NT2/D1 (cell line): ENCODE results near the gene RNASE8.

Experiments used
- DNase-seq: peaks from one replicate; pipeline ENCODE4 v3.0.0-alpha.2; 2011; ENCODE audit warnings: low read depth, low spot score
- H3K27me3 ChIP-seq: 2 replicates; pipeline ENCODE4 v1.6.0; 2011; ENCODE audit warnings: mild to moderate bottlenecking; ENCODE audit not compliant: insufficient read length, insufficient read depth
- H3K36me3 ChIP-seq: 2 replicates; pipeline ENCODE4 v1.6.1; 2011; ENCODE audit warnings: mild to moderate bottlenecking, low read length, mixed read lengths; ENCODE audit not compliant: insufficient read depth, insufficient read length
- H3K4me1 ChIP-seq: 2 replicates; pipeline ENCODE4 v1.5.1; 2011; ENCODE audit not compliant: insufficient read depth, insufficient read length
- H3K4me3 ChIP-seq: 2 replicates; pipeline ENCODE4 v1.5.1; 2011; ENCODE audit warnings: low read depth; ENCODE audit not compliant: insufficient read length
- H3K9ac ChIP-seq: 2 replicates; pipeline ENCODE4 v1.6.0; 2011; ENCODE audit warnings: low read depth; ENCODE audit not compliant: insufficient read length
- H3K9me3 ChIP-seq: 2 replicates; pipeline ENCODE4 v1.5.1; 2011; ENCODE audit warnings: mild to moderate bottlenecking, low read length; ENCODE audit not compliant: insufficient read depth
- SUZ12 ChIP-seq: IDR thresholded peaks from 2 replicates; pipeline ENCODE4 v1.6.1; 2011; ENCODE audit not compliant: insufficient read length, insufficient read depth; ENCODE audit errors: extremely low read depth
- YY1 ChIP-seq: IDR thresholded peaks from 2 replicates; pipeline ENCODE4 v1.6.1; 2011; ENCODE audit not compliant: insufficient read length, insufficient read depth
- ZNF274 ChIP-seq: IDR thresholded peaks from 2 replicates; pipeline ENCODE4 v1.6.1; 2011; ENCODE audit warnings: mild to moderate bottlenecking, low read depth, low read length

RNASE8 gene

GRCh38 chr14:21063479-21063878, 5.9 kb downstream of the RNASE8 start:
- Histone ChIP-seq H3K4me3 (no peak overlapping the region), H3K9me3 (no peaks in the 10 kb centered on the region), H3K9ac (no peak overlapping the region), H3K4me1 (no peaks in the 10 kb centered on the region), H3K27me3 (no peaks in the 10 kb centered on the region), H3K36me3 (no peaks in the 10 kb centered on the region)
- DNase-seq, result no peak
- TF ChIP-seq SUZ12 (no peak), ZNF274 (no peak)

GRCh38 chr14:21066882-21067502, 9.4 kb downstream of the RNASE8 start:
- no peaks in the 10 kb centered on the region for H3K36me3 ChIP-seq
- no peaks in the 10 kb centered on the region for H3K27me3 ChIP-seq
- H3K9ac ChIP-seq, result no peak overlapping the region
- no peak for TF ChIP-seq ZNF274
- TF ChIP-seq SUZ12, result no peak
- TF ChIP-seq YY1, result no peak
- H3K9me3 ChIP-seq, result no peaks in the 10 kb centered on the region
- DNase-seq, result no peak
- H3K4me3 ChIP-seq, result no peak overlapping the region
- H3K4me1 ChIP-seq, result no peaks in the 10 kb centered on the region

GRCh38 chr14:21068521-21069387, 11.1 kb downstream of the RNASE8 start:
- H3K9ac ChIP-seq, result peak overlapping the region; percentile 88
- no peaks in the 10 kb centered on the region for H3K27me3 ChIP-seq
- H3K4me3 ChIP-seq, result peak overlapping the region; percentile 23
- no peak for DNase-seq
- TF ChIP-seq ZNF274, result no peak
- TF ChIP-seq SUZ12, result no peak
- no peak for TF ChIP-seq YY1
- H3K36me3 ChIP-seq, result peaks cover 13% of the 10 kb centered on the region
- H3K9me3 ChIP-seq, result no peaks in the 10 kb centered on the region
- peaks cover 3% of the 10 kb centered on the region for H3K4me1 ChIP-seq

GRCh38 chr14:21069388-21070082, 11.9 kb downstream of the RNASE8 start:
- no peaks in the 10 kb centered on the region for H3K27me3 ChIP-seq
- H3K9me3 ChIP-seq, result no peaks in the 10 kb centered on the region
- peaks cover 3% of the 10 kb centered on the region for H3K4me1 ChIP-seq
- H3K36me3 ChIP-seq, result peaks cover 20% of the 10 kb centered on the region
- TF ChIP-seq SUZ12 (no peak), YY1 (no peak), ZNF274 (no peak)
- peak overlapping the region; percentile 88 for H3K9ac ChIP-seq
- peak overlapping the region; percentile 23 for H3K4me3 ChIP-seq
- DNase-seq, result no peak

- no peak for DNase-seq
- Histone ChIP-seq H3K4me1 (peaks cover 3% of the 10 kb centered on the region), H3K4me3 (peak within 1 kb of the TSS; percentile 63), H3K27me3 (no peaks in the 10 kb centered on the region), H3K36me3 (peaks cover 27% of the 10 kb centered on the region), H3K9ac (peak within 1 kb of the TSS; percentile 92), H3K9me3 (no peaks in the 10 kb centered on the region)
- TF ChIP-seq ZNF274 (no peak), YY1 (no peak), SUZ12 (no peak)
Measured at GRCh38 chr14:21070083-21070609, 12.5 kb downstream of the RNASE8 start, which contains the start of gene ARHGEF40. TSS of gene ARHGEF40 (plus strand) at chr14:21070304. CDS start at chr14:21070397, 93 bp downstream.

GRCh38 chr14:21070610-21071224, 13.1 kb downstream of the RNASE8 start:
- no peaks in the 10 kb centered on the region for H3K27me3 ChIP-seq
- DNase-seq, result no peak
- H3K4me1 ChIP-seq, result peaks cover 3% of the 10 kb centered on the region
- H3K36me3 ChIP-seq, result peaks cover 32% of the 10 kb centered on the region
- peak overlapping the region; percentile 63 for H3K4me3 ChIP-seq
- TF ChIP-seq YY1 (no peak), ZNF274 (no peak), SUZ12 (no peak)
- no peaks in the 10 kb centered on the region for H3K9me3 ChIP-seq
- peak overlapping the region; percentile 92 for H3K9ac ChIP-seq
